IPS DF 4.7 (cell line): Measurements from ENCODE around the gene HOXD10.

Source experiments
- DNase-seq: peaks from one replicate; pipeline ENCODE4 v3.0.0-alpha.2; 2013; ENCODE audit warnings: low spot score; ENCODE audit errors: extremely low read depth

The HOXD10 gene

GRCh38 chr2:176082824-176083751 lies 33.5 kb upstream of the HOXD10 start:
- no peak for DNase-seq

GRCh38 chr2:176083796-176084261 lies 32.7 kb upstream of the HOXD10 start, which contains the start of gene EVX2:
Gene EVX2, minus strand, starts transcription at chr2:176083962. Its CDS starts 186 bp downstream, at chr2:176083776.
- DNase-seq = no peak

DNA sequence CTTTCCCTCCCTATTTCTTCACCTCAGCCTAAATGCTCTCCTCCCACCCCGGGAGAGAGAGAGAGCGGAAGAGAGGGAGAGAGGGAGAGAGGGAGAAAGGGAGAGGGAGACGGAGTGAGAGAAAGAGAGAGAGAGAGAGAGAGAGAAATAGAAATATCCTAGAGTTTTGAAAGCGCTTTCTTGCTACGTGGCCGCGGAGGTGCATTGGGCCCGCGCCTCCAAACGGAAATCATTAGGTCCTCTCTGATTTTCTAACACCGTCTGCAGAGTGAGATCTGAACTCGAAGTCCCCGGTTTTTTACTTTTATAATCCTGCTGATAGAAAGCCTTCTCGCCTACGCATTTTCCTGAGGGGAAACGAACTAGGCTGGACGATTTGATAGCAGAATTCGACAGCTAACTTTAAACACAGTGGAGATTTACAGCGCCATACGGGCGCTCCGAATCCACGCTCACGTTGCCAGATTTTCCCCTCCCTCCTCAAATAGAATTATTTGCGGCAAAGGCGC lies 31.9 kb upstream of the HOXD10 start:
- no peak for DNase-seq

- no peak for DNase-seq
These were observed 31.3 kb upstream of the HOXD10 start for GRCh38 chr2:176085120-176085788.

- DNase-seq = no peak
These were observed 30.5 kb upstream of the HOXD10 start for GRCh38 chr2:176085861-176086771.

GRCh38 chr2:176087330-176088047 lies 29.1 kb upstream of the HOXD10 start:
- DNase-seq = no peak

DNA sequence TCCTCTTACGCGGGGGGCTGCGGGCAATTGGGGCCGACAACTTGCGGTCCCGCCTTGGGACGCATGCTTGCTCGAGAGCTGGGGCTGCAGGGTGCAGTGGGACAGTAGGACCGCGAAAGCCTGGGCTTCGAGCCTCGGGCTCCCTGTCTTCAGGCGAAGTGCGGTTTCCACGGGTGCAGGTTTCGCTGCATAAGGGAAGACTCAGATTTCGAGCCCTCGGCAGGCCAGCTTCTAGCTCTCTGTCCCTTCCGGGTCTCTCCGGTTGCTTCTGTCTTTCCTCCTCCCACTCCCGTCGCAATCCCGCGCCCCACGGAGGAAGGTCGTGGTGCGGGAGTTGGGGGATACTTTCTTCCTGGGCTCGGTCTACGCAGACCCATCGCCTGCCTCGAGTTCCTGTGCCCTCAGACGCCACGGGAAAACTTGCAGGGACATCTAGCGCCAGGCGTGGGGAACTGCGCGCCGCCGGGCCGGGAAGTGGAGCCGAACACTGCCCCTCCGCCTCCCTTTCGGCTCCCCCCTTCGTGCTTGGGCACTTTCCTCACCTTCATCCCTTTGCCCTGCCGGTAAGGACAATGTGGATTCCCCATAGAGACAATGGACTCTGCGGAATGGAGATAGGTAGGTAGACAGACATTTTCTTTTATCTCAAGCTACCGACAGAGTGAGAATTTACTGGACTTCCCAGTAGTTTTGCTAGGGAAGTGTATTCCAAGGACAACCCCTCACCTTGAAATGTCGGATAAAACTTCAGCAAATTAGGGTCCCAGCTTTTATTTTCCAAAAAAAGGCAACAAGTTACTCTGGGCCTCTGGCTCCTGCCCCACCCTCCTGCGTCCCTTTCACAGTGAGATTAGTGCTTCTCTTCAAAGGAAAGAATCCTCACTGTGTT lies 28.3 kb upstream of the HOXD10 start:
- DNase-seq = no peak

DNA sequence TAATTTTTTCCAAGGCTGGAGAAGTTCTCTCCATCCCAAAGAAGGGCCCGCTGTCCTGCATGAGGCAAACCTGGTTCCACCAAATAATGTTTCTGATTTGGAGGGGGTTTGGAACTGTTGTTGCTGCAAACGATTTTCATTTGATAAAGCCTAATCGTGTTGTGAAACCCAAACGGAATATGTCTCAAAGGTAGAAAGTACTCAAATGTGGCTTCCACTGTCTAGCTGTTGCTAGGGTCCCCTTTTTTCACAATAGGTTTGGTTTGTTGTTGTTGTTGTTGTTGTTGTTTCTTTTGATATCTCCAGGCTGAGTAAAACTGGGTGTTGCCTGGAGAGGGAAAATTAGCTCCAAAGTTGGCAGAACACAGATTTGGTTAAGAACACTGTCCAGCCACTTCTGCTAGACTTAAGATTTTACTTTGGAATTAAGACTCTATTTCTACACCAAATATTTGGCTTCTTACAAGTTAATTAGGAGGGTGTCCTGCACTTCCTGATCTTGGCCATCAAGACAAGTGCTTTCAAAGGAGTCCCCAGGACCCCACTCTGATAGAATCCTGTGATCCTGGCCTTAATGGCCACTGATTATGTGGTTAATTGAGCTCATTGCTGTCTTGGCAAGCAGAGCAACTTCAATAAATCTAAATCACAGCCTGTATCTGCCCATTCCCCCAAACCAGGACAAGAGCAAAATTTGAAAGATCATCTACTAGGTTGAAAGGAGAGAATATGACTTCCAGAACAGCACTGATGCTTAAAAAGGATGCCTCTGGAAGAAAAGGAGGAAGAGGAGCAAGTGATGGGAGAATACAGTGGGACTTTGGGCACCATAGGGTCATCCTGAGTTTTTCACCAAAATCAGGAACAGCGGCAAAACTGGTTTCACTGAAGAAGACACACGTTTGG lies 27.4 kb upstream of the HOXD10 start:
- DNase-seq = no peak

DNA sequence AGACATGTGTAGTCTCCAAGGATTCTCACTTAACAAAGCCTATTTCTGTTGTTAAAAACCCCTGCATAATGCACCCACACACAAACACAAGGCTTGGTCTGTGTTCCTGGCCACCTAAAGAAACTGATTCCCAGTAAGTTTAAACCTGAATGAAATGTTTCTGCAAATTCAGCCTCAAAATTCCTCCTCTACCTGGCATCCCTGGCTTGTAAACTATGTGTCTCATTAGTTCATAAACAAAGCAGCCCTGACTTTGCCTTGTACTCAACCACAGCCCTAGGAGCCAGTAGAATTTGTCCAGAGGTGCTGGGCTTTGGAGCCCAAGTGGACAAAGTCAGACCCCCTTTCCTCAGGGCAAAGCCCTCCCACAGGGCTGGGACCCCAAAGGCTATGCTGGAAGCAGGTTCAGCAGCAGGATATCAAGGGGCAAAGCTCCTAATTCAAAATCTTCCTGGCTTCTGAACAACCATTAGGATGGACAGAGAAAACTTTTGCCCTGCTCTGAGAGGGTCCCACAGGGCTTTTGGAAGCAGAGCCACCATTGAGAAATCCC lies 26.7 kb upstream of the HOXD10 start:
- DNase-seq = no peak

DNA sequence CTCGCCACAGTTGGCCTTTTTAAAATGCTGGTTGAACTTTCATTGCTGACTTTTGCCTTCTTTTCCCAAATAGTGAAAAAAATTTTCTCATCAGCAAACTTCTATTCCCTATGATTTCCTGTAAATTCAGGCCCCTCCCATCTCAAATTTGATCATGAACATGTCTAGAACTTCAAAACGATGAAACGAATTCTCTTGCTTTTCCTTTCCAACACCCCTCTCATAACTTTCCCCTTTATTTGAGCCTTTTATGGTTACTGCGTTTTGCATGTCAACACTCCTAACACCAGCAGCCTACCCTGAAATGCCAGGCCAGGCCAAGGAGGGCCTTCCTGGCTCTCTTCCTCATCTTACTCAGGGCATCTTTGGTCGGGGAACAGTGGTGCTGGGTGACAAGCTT lies 25.7 kb upstream of the HOXD10 start:
- no peak for DNase-seq

GRCh38 chr2:176091329-176092258 lies 25.0 kb upstream of the HOXD10 start:
- DNase-seq = no peak

GRCh38 chr2:176092270-176093144 lies 24.1 kb upstream of the HOXD10 start, which contains the start of gene HOXD13:
Gene HOXD13, plus strand, starts transcription at chr2:176092721. Its CDS starts 170 bp downstream, at chr2:176092891.
- no peak for DNase-seq

DNA sequence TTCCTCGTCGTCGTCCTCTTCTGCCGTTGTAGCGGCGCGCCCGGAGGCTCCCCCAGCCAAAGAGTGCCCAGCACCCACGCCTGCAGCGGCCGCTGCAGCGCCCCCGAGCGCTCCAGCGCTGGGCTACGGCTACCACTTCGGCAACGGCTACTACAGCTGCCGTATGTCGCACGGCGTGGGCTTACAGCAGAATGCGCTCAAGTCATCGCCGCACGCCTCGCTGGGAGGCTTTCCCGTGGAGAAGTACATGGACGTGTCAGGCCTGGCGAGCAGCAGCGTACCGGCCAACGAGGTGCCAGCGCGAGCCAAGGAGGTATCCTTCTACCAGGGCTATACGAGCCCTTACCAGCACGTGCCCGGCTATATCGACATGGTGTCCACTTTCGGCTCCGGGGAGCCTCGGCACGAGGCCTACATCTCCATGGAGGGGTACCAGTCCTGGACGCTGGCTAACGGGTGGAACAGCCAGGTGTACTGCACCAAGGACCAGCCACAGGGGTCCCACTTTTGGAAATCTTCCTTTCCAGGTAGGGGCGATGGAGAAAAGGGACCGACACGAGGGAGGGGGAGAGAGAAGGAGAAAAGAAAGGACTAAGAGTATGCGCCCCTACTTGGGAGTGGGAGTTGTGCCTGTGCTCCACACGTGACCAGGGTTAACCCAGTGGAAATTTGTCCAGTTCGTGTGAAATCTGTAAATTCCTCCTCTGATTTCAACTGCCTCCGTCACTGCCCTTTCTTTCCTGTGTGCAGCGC lies 23.3 kb upstream of the HOXD10 start:
- no peak for DNase-seq

DNA sequence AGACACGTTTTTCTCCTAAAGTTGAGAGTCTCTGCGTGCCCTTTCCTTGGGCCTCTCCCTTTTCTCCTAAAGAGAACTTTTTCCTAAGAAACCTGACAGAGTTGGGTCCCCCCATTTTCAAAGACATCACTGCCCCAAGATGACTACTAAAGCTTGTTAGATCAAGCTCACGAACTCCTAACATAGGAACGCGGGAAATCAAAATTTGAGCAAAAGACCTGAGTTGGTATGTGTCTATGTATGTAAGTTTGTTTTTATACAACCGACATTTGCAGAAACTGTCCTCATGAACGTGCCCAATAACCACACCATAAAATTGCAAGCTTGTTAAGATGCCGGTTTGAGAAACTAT lies 22.7 kb upstream of the HOXD10 start:
- no peak for DNase-seq

GRCh38 chr2:176094349-176094748 lies 22.2 kb upstream of the HOXD10 start:
- no peak for DNase-seq
